GM12878 (cell line): Measurements from ENCODE around the gene NT5C2. TPM values are rescaled to one million over a fixed set of nuclear protein-coding genes. Genes with fewer than 3 reads are reported as not detected.
A peak's percentile ranks its signal among the peaks of the same experiment; 100 is the strongest.

Experiments
- EED ChIP-seq: sonication (generic); IDR thresholded peaks from 2 replicates; pipeline ENCODE4 v1.6.1; 2016; ENCODE audit warnings: antibody characterized with exemption, low read depth
- GABPA ChIP-seq: IDR thresholded peaks from 2 replicates; pipeline ENCODE4 v1.6.1; 2014; ENCODE audit warnings: antibody characterized with exemption, low read depth, mild to moderate bottlenecking, inconsistent platforms
- IRF4 ChIP-seq: IDR thresholded peaks from 2 replicates; pipeline ENCODE4 v1.6.1; 2011; ENCODE audit warnings: low read depth, low read length
- JUND ChIP-seq: IDR thresholded peaks from 2 replicates; pipeline ENCODE4 v1.6.1; 2012; ENCODE audit warnings: low read depth, mild to moderate bottlenecking, low read length, improper control_type of control experiment, moderate library complexity
- MEF2A ChIP-seq: IDR thresholded peaks from 2 replicates; pipeline ENCODE4 v1.6.1; 2011; ENCODE audit warnings: low read depth, mild to moderate bottlenecking, low read length, moderate library complexity; ENCODE audit not compliant: insufficient read depth
- MTA2 ChIP-seq: fragments of 450-650 bp; IDR thresholded peaks from 2 replicates; pipeline ENCODE4 v1.6.1; 2016; ENCODE audit warnings: low read depth, mild to moderate bottlenecking, moderate library complexity
- RUNX3 ChIP-seq: IDR thresholded peaks from 2 replicates; pipeline ENCODE4 v1.6.1; 2012; ENCODE audit warnings: low read length, inconsistent platforms
- SIX5 ChIP-seq: IDR thresholded peaks from 2 replicates; pipeline ENCODE4 v1.6.1; 2011; ENCODE audit warnings: mild to moderate bottlenecking, low read depth, low read length, moderate library complexity; ENCODE audit not compliant: severe bottlenecking
- SMC3 ChIP-seq: IDR thresholded peaks from 2 replicates; pipeline ENCODE4 v1.6.1; 2011; ENCODE audit warnings: low read length, improper control_type of control experiment, borderline replicate concordance
- SUZ12 ChIP-seq: fragments of 200-600 bp; sonication (generic); IDR thresholded peaks from one replicate; pipeline ENCODE4 v1.6.1; 2018; ENCODE audit warnings: antibody characterized with exemption, mild to moderate bottlenecking; ENCODE audit not compliant: unreplicated experiment
- ZNF24 ChIP-seq: fragments of 450-650 bp; IDR thresholded peaks from 2 replicates; pipeline ENCODE4 v1.6.1; 2017; ENCODE audit warnings: antibody characterized with exemption, mild to moderate bottlenecking
- polyA plus RNA-seq, 11 experiments: library from polyadenylated mRNA; depleted of rRNA in 4 of 11; unstranded in 6 of 11; stranded (reverse) in 5 of 11; fragments of >200 nt; fragmentation: Nextera tagmentation in 4 of 11; fragmentation: Illumina TruSeq in 1 of 11; extraction: Ambion mirVana in 4 of 11; extraction: Trizol in 1 of 11; gene quantifications; 1 replicate in 1 of 11; 2 replicates in 10 of 11; pipeline versions ENCODE4 v1.2.1 to v1.2.3, GENCODE V29; 2011 to 2016; ENCODE audit warnings: inconsistent platforms in 2 of 11, missing spikeins in 2 of 11, low read depth in 1 of 11
- total RNA-seq, 4 experiments: library from RNA; depleted of rRNA in 3 of 4; stranded (reverse); fragments of >200 nt in 3 of 4; fragmentation: Illumina TruSeq in 1 of 4; extraction: Trizol in 1 of 4; gene quantifications; 2 replicates each; pipeline versions ENCODE4 v1.2.1 to v1.2.3, GENCODE V29; 2013 to 2021
- TF ChIP-seq, protein P1 (sequence below): IDR thresholded peaks from 2 replicates; pipeline ENCODE4 v1.6.1; 2012; ENCODE audit warnings: improper control_type of control experiment, low read depth, low read length; ENCODE audit not compliant: insufficient replicate concordance
- TF ChIP-seq, protein P2 (sequence below): fragments of 450-650 bp; IDR thresholded peaks from 2 replicates; pipeline ENCODE4 v1.6.1; 2017; ENCODE audit warnings: mild to moderate bottlenecking, low read depth, inconsistent platforms; ENCODE audit not compliant: poor library complexity, severe bottlenecking
- TF ChIP-seq, protein P3 (sequence below): fragments of 150-350 bp; IDR thresholded peaks from 2 replicates; pipeline ENCODE4 v1.6.1; 2016; ENCODE audit warnings: low read depth, low read length

Gene NT5C2
- total and polyA plus RNA-seq, 10 of the 15 experiments (the other 5 are each of a cell fraction or from before 2014, with no cell fraction given): 15.8 to 70.1 (median 56.0) TPM

DNA sequence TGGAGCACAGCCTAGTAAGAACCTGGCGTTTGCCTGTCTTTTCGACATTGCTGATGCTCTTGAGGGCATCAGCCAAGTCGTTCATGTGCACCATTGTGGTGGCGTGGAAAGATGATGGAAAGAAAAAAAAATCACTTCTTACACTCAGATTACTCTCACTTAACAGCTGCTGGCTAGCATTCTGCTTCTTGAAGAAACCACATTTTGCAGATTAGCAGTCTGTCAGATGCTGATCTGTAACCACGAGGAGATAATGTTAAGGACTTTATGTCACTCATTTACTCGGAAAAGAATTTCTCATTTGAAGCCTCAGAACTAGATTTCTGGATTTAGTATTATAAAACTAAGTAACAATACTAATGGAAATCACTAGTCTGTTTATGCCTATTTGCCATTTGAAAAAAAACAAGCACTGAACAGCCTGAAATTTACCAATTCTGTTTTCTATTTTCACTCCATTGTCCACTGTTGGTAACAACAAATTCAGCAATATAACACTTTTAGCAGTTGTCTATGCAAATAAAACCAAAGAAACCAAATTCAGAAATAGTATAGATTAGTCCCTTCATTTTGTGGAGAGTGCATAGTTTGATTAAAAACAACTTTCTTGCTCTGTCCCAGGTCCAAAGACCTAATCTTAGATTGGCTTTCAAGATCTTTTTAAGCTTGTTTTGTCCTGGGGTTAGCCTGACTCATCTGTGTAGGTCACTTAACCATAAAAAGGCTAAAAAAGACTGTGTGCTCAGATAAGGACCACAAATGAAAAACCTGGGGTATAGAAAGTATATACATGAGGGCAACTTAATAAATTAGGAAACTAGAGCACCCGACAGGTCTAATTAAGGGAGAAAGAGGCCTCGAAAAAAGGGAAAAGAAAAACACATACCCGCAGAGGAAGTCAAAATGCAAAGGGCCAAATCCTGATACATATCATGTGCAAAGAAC lies 67.5 kb downstream of the NT5C2 start (continued):
- TF ChIP-seq, protein P1, sequence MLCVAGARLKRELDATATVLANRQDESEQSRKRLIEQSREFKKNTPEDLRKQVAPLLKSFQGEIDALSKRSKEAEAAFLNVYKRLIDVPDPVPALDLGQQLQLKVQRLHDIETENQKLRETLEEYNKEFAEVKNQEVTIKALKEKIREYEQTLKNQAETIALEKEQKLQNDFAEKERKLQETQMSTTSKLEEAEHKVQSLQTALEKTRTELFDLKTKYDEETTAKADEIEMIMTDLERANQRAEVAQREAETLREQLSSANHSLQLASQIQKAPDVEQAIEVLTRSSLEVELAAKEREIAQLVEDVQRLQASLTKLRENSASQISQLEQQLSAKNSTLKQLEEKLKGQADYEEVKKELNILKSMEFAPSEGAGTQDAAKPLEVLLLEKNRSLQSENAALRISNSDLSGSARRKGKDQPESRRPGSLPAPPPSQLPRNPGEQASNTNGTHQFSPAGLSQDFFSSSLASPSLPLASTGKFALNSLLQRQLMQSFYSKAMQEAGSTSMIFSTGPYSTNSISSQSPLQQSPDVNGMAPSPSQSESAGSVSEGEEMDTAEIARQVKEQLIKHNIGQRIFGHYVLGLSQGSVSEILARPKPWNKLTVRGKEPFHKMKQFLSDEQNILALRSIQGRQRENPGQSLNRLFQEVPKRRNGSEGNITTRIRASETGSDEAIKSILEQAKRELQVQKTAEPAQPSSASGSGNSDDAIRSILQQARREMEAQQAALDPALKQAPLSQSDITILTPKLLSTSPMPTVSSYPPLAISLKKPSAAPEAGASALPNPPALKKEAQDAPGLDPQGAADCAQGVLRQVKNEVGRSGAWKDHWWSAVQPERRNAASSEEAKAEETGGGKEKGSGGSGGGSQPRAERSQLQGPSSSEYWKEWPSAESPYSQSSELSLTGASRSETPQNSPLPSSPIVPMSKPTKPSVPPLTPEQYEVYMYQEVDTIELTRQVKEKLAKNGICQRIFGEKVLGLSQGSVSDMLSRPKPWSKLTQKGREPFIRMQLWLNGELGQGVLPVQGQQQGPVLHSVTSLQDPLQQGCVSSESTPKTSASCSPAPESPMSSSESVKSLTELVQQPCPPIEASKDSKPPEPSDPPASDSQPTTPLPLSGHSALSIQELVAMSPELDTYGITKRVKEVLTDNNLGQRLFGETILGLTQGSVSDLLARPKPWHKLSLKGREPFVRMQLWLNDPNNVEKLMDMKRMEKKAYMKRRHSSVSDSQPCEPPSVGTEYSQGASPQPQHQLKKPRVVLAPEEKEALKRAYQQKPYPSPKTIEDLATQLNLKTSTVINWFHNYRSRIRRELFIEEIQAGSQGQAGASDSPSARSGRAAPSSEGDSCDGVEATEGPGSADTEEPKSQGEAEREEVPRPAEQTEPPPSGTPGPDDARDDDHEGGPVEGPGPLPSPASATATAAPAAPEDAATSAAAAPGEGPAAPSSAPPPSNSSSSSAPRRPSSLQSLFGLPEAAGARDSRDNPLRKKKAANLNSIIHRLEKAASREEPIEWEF: peak; percentile 42
- TF ChIP-seq RUNX3 (peak; percentile 100), MTA2 (peak; percentile 99), JUND (peak; percentile 89; the same call in 1 of the 2 replicates), EED (peak; percentile 81), SUZ12 (no peak), IRF4 (peak; percentile 90), GABPA (peak; percentile 55; the same call in 1 of the 2 replicates), SIX5 (peak; percentile 9), MEF2A (peak; percentile 99), ZNF24 (peak; percentile 75), SMC3 (no peak)
- TF ChIP-seq, protein P2, sequence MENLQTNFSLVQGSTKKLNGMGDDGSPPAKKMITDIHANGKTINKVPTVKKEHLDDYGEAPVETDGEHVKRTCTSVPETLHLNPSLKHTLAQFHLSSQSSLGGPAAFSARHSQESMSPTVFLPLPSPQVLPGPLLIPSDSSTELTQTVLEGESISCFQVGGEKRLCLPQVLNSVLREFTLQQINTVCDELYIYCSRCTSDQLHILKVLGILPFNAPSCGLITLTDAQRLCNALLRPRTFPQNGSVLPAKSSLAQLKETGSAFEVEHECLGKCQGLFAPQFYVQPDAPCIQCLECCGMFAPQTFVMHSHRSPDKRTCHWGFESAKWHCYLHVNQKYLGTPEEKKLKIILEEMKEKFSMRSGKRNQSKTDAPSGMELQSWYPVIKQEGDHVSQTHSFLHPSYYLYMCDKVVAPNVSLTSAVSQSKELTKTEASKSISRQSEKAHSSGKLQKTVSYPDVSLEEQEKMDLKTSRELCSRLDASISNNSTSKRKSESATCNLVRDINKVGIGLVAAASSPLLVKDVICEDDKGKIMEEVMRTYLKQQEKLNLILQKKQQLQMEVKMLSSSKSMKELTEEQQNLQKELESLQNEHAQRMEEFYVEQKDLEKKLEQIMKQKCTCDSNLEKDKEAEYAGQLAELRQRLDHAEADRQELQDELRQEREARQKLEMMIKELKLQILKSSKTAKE: peak; percentile 97
- TF ChIP-seq, protein P3, sequence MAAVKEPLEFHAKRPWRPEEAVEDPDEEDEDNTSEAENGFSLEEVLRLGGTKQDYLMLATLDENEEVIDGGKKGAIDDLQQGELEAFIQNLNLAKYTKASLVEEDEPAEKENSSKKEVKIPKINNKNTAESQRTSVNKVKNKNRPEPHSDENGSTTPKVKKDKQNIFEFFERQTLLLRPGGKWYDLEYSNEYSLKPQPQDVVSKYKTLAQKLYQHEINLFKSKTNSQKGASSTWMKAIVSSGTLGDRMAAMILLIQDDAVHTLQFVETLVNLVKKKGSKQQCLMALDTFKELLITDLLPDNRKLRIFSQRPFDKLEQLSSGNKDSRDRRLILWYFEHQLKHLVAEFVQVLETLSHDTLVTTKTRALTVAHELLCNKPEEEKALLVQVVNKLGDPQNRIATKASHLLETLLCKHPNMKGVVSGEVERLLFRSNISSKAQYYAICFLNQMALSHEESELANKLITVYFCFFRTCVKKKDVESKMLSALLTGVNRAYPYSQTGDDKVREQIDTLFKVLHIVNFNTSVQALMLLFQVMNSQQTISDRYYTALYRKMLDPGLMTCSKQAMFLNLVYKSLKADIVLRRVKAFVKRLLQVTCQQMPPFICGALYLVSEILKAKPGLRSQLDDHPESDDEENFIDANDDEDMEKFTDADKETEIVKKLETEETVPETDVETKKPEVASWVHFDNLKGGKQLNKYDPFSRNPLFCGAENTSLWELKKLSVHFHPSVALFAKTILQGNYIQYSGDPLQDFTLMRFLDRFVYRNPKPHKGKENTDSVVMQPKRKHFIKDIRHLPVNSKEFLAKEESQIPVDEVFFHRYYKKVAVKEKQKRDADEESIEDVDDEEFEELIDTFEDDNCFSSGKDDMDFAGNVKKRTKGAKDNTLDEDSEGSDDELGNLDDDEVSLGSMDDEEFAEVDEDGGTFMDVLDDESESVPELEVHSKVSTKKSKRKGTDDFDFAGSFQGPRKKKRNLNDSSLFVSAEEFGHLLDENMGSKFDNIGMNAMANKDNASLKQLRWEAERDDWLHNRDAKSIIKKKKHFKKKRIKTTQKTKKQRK: no peak
